H1 (cell line): ENCODE measurements around the gene HHIPL2. TPM values are rescaled to one million over a fixed set of nuclear protein-coding genes. Genes with fewer than 3 reads are reported as not detected.

ENCODE experiments used
- CHD7 ChIP-seq: fragments of 300-600 bp; sonication (generic); IDR thresholded peaks from 2 replicates; pipeline ENCODE4 v1.7.1; 2012; ENCODE audit warnings: low read length, moderate library complexity, mild to moderate bottlenecking, inconsistent platforms; ENCODE audit not compliant: insufficient replicate concordance
- KDM1A ChIP-seq: fragments of 200-600, 300-600 bp; sonication (generic); IDR thresholded peaks from 2 replicates; pipeline ENCODE4 v1.7.1; 2016; ENCODE audit warnings: mild to moderate bottlenecking, low read length, borderline replicate concordance
- RAD21 ChIP-seq, 2 experiments: IDR thresholded peaks in 1 of 2; conservative IDR thresholded peaks in 1 of 2; 2 replicates each; pipeline ENCODE4 v1.6.1; 2011; ENCODE audit warnings: low read depth in 2 of 2, low read length in 2 of 2, improper control_type of control experiment in 1 of 2, inconsistent platforms in 1 of 2, mild to moderate bottlenecking in 1 of 2, moderate library complexity in 1 of 2
- RNF2 ChIP-seq: fragments of 200-900, 300-1000 bp; sonication (generic); IDR thresholded peaks from 2 replicates; pipeline ENCODE4 v1.7.1; 2016; ENCODE audit warnings: borderline replicate concordance, low read depth, mild to moderate bottlenecking, antibody characterized with exemption, low read length; ENCODE audit not compliant: poor library complexity, severe bottlenecking; ENCODE audit errors: missing control alignments
- RXRA ChIP-seq: IDR thresholded peaks from 2 replicates; pipeline ENCODE4 v1.6.1; 2011; ENCODE audit warnings: low read depth, mild to moderate bottlenecking, low read length, moderate library complexity; ENCODE audit not compliant: insufficient read depth
- SAP30 ChIP-seq: fragments of 300-600 bp; sonication (generic); IDR thresholded peaks from 2 replicates; pipeline ENCODE4 v1.7.1; 2012; ENCODE audit warnings: low read length, moderate library complexity, mild to moderate bottlenecking, inconsistent platforms; ENCODE audit not compliant: insufficient read depth, insufficient replicate concordance
- SIRT6 ChIP-seq: IDR thresholded peaks from one replicate; pipeline ENCODE4 v1.7.1; 2012; ENCODE audit warnings: low read length, inconsistent platforms
- polyA plus RNA-seq, 7 experiments: library from polyadenylated mRNA; depleted of rRNA in 3 of 7; stranded (reverse) in 5 of 7; unstranded in 2 of 7; fragments of >200 nt in 5 of 7; fragments of 200-250 nt in 2 of 7; gene quantifications; 1 replicate in 5 of 7; 2 replicates in 1 of 7; 4 replicates in 1 of 7; pipeline versions ENCODE4 v1.2.1 to v1.2.3, GENCODE V29; 2011 to 2013; ENCODE audit warnings: missing spikeins in 2 of 7, mixed read lengths in 2 of 7
- total RNA-seq: library from RNA; stranded (reverse); fragmentation: NEBNext Ultra II Directional; extraction: Animal tissue kit (Norgen Biotek cat#: 25700); gene quantifications from 2 replicates; pipeline ENCODE4 v1.2.1, GENCODE V29; 2021

HHIPL2 gene
- total and polyA plus RNA-seq, 2 of the 8 experiments (the other 6 are each of a cell fraction or from before 2014, with no cell fraction given) = 0.08 TPM; not detected in 1

- no peak for TF ChIP-seq CHD7
- no peak for TF ChIP-seq SAP30
- TF ChIP-seq KDM1A = no peak
- no peak for TF ChIP-seq RNF2
- TF ChIP-seq SIRT6 = no peak
- no peak for TF ChIP-seq RXRA
- TF ChIP-seq RAD21 (IDR thresholded peaks at IDR 0.05 in 1 of 2, conservative IDR thresholded peaks at IDR 0.05 in 1 of 2; ENCODE audit: low read depth in 2 of 2, low read length in 2 of 2) = peak in 1 of 2 experiments; percentile 5; a peak in 1 of 4 replicates
Observed at GRCh38 chr1:222543817-222544216, 4.1 kb downstream of the HHIPL2 start (continued).
